ENCODE measurements around the gene ITM2B. TPM values are rescaled to one million over a fixed set of nuclear protein-coding genes. Genes with fewer than 3 reads are reported as not detected.

ITM2B gene
- total RNA-seq, 2 donors from 2014 or later, result 233 to 254 TPM

- Histone ChIP-seq H3K4me3 (no peak overlapping the region), H3K27me3 (no peaks in the 10 kb centered on the region), H3K27ac (no peak overlapping the region), H3K36me3 (replicated peaks in 1 of 2; ENCODE audit: insufficient read depth in 1 of 2, low read depth in 2 of 2) (peaks cover 8 to 10% of the 10 kb centered on the region in 2 donors), H3K9me3 (no peaks in the 10 kb centered on the region), H3K4me1 (peaks cover 7% of the 10 kb centered on the region)
- ATAC-seq (no peak), DNase-seq (no peak)
- 92 to 93% methylated on average over 2 of the region's 2 CpGs for WGBS, 2 donors
- intact Hi-C loops (cut with DNase I), result no loop called here
- TF ChIP-seq CTCF (IDR thresholded peaks at IDR 0.05), result no peak
- TF ChIP-seq POLR2A (IDR thresholded peaks at IDR 0.05), result no peak
Measured at GRCh38 chr13:48266701-48267639, 34.0 kb downstream of the ITM2B start.

DNA sequence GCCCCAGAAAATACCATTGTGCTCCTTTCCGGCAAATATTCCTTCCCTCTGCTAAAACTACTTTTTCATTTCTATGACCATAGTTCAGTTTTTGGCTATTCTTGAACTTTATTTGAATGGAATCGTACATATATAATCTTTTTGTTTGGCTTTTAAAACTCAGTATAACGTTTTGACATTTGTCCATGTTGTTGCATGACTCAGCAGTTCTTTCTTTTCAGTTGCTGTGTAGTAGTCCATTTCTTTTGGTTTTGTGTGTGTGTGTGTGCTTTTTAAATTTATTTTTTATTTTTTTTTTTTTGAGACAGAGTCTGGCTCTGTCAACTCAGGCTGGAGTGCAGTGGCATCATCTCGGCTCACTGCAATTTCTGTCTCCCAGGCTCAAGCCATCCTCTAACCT is 35.0 kb downstream of the ITM2B start:
- 92 to 95% methylated on average over 4 of the region's 4 CpGs for WGBS, 2 donors
- H3K27ac ChIP-seq, result no peak overlapping the region
- peaks cover 3 to 8% of the 10 kb centered on the region in 2 donors for H3K36me3 ChIP-seq (replicated peaks in 1 of 2; ENCODE audit: insufficient read depth in 1 of 2, low read depth in 2 of 2)
- H3K9me3 ChIP-seq, result no peaks in the 10 kb centered on the region
- TF ChIP-seq CTCF (IDR thresholded peaks at IDR 0.05), result no peak
- TF ChIP-seq POLR2A (IDR thresholded peaks at IDR 0.05), result no peak
- intact Hi-C loops (cut with DNase I), result no loop called here
- ATAC-seq (no peak), DNase-seq (no peak)
- H3K4me3 ChIP-seq, result no peak overlapping the region
- peaks cover 7% of the 10 kb centered on the region for H3K4me1 ChIP-seq
- H3K27me3 ChIP-seq, result no peaks in the 10 kb centered on the region

DNA sequence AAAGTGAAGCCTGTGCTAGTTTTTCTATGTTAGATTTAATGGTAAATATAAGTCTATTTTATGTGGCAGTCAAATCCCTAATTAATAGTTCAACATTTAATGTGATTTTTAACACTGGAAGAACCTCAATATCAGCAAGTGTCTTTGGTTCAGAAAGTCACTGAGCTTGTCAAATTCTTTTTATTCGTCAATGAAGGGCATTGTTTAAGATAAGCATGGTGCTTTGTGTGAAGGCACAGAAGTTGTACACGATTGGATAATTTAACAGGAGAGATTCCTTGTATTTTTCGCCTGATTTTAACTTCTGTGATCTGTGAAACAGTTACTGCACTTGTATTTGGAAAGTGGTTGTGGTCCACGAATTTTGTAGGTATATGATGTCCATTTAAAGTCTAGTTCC is 40.3 kb downstream of the ITM2B start:
- Histone ChIP-seq H3K4me1 (no peaks in the 10 kb centered on the region), H3K27me3 (no peaks in the 10 kb centered on the region), H3K36me3 (replicated peaks in 1 of 2; ENCODE audit: insufficient read depth in 1 of 2, low read depth in 2 of 2) (no peaks in the 10 kb centered on the region), H3K27ac (no peak overlapping the region), H3K9me3 (no peaks in the 10 kb centered on the region), H3K4me3 (no peak overlapping the region)
- DNase-seq (no peak), ATAC-seq (no peak)
- TF ChIP-seq POLR2A (IDR thresholded peaks at IDR 0.05) (no peak), CTCF (IDR thresholded peaks at IDR 0.05) (no peak)
- WGBS, 2 donors, result 69 to 71% methylated on average over 4 of the region's 4 CpGs
- intact Hi-C loops (cut with DNase I), result no loop called here

GRCh38 chr13:48275507-48275906 is 42.5 kb downstream of the ITM2B start:
- no peaks in the 10 kb centered on the region for H3K36me3 ChIP-seq (replicated peaks in 1 of 2; ENCODE audit: insufficient read depth in 1 of 2, low read depth in 2 of 2)
- intact Hi-C loops (cut with DNase I), result no loop called here
- DNase-seq, result no peak
- no peaks in the 10 kb centered on the region for H3K9me3 ChIP-seq
- no peak overlapping the region for H3K27ac ChIP-seq
- H3K4me1 ChIP-seq, result no peaks in the 10 kb centered on the region
- ATAC-seq, result no peak
- no peak overlapping the region for H3K4me3 ChIP-seq
- H3K27me3 ChIP-seq, result no peaks in the 10 kb centered on the region
- 80 to 89% methylated on average over 4 of the region's 4 CpGs for WGBS, 2 donors
- TF ChIP-seq POLR2A (IDR thresholded peaks at IDR 0.05), result no peak

- Histone ChIP-seq H3K27me3 (no peaks in the 10 kb centered on the region), H3K27ac (no peak overlapping the region), H3K4me1 (no peaks in the 10 kb centered on the region), H3K4me3 (no peak overlapping the region), H3K9me3 (no peaks in the 10 kb centered on the region), H3K36me3 (replicated peaks in 1 of 2; ENCODE audit: insufficient read depth in 1 of 2, low read depth in 2 of 2) (no peaks in the 10 kb centered on the region)
- intact Hi-C loops (cut with DNase I), result no loop called here
- DNase-seq (no peak), ATAC-seq (no peak)
- no peak for TF ChIP-seq POLR2A (IDR thresholded peaks at IDR 0.05)
- TF ChIP-seq CTCF (IDR thresholded peaks at IDR 0.05), result no peak
- 43 to 51% methylated on average over 2 of the region's 2 CpGs for WGBS, 2 donors
Measured at GRCh38 chr13:48278806-48279205, 45.8 kb downstream of the ITM2B start.
